OCI-M2 (cell line): ENCODE data around the gene KATNB1.
"Not testable (repeated sequence)": the region's sequence is repeated elsewhere in the genome, so short reads cannot be mapped to it uniquely, and the experiment has no call there.

ENCODE experiments used
- DNase-seq: peaks from one replicate; lab custom pipeline; 2025; ENCODE audit not compliant: unreplicated experiment; lab: John Stamatoyannopoulos, UW

The KATNB1 gene

GRCh38 chr16:57742543-57742942 is 7.0 kb downstream of the KATNB1 start:
- no peak for DNase-seq

- no peak for DNase-seq
These were observed 7.9 kb downstream of the KATNB1 start for GRCh38 chr16:57743458-57743857.

GRCh38 chr16:57743886-57744641 is 8.5 kb downstream of the KATNB1 start:
- no peak for DNase-seq

- DNase-seq = no peak
These were observed 9.0 kb downstream of the KATNB1 start for GRCh38 chr16:57744642-57744903.

- no peak for DNase-seq
These were observed 10.2 kb downstream of the KATNB1 start for GRCh38 chr16:57745768-57746167.

GRCh38 chr16:57746316-57746715 is 10.7 kb downstream of the KATNB1 start:
- DNase-seq = not testable (repeated sequence)

GRCh38 chr16:57747091-57747490 is 11.5 kb downstream of the KATNB1 start:
- DNase-seq = no peak

- DNase-seq = no peak
These were observed 11.9 kb downstream of the KATNB1 start for GRCh38 chr16:57747496-57747895.

- DNase-seq = no peak
These were observed 12.4 kb downstream of the KATNB1 start for GRCh38 chr16:57747996-57748395.

GRCh38 chr16:57748596-57748995 is 13.0 kb downstream of the KATNB1 start:
- DNase-seq = no peak

GRCh38 chr16:57749101-57749692 is 13.6 kb downstream of the KATNB1 start:
- no peak for DNase-seq

- DNase-seq = no peak
These were observed 14.4 kb downstream of the KATNB1 start for GRCh38 chr16:57749856-57750452.

- DNase-seq = no peak
These were observed 15.4 kb downstream of the KATNB1 start for GRCh38 chr16:57750796-57751538.

GRCh38 chr16:57751539-57752202 is 16.1 kb downstream of the KATNB1 start:
- DNase-seq = no peak

- DNase-seq = no peak
These were observed 16.6 kb downstream of the KATNB1 start for GRCh38 chr16:57752203-57752580.

- DNase-seq = no peak
These were observed 17.2 kb downstream of the KATNB1 start for GRCh38 chr16:57752581-57753447.

- no peak for DNase-seq
These were observed 18.1 kb downstream of the KATNB1 start for GRCh38 chr16:57753448-57754353.

- DNase-seq = no peak
These were observed 18.9 kb downstream of the KATNB1 start for GRCh38 chr16:57754354-57755060.
